Activated CD4-positive, alpha-beta T cell treated with anti-CD3 and anti-CD28 coated beads, Interleukin-2, amount 10 ng/mL, durations not matched to agents 7 days and 5 days (primary cell): ENCODE data around the gene UBL4A. TPM values are rescaled to one million over a fixed set of nuclear protein-coding genes. Genes with fewer than 3 reads are reported as not detected.

Experiments
- CTCF ChIA-PET: fragments of 350-600 bp; sonication (Branson Sonifier 250); formaldehyde crosslinking; loops from one replicate; lab custom pipeline; 2021; ENCODE audit warnings: antibody characterized with exemption; lab: Charles Lee
- POLR2A ChIA-PET: fragments of 350-600 bp; sonication (Branson Sonifier 250); formaldehyde crosslinking; loops from one replicate; lab custom pipeline; 2021; ENCODE audit warnings: antibody characterized with exemption; lab: Charles Lee
- DNase-seq: peaks from one replicate; pipeline ENCODE4 v3.0.0-alpha.2; 2020
- H3K27ac Mint-ChIP-seq: one replicate; pipeline ENCODE4 v1.8.0; 2021; ENCODE audit warnings: mild to moderate bottlenecking, moderate library complexity, mixed read lengths
- H3K27me3 Mint-ChIP-seq: one replicate; pipeline ENCODE4 v1.8.0; 2021; ENCODE audit warnings: mixed read lengths
- H3K36me3 Mint-ChIP-seq: one replicate; pipeline ENCODE4 v1.8.0; 2021; ENCODE audit warnings: low read depth, mixed read lengths
- H3K4me1 Mint-ChIP-seq: one replicate; pipeline ENCODE4 v1.8.0; 2021; ENCODE audit warnings: mixed read lengths
- H3K4me3 Mint-ChIP-seq: one replicate; pipeline ENCODE4 v1.8.0; 2021; ENCODE audit warnings: mild to moderate bottlenecking, moderate library complexity, mixed read lengths
- H3K9me3 Mint-ChIP-seq: one replicate; pipeline ENCODE4 v1.8.0; 2021; ENCODE audit warnings: mixed read lengths
- total RNA-seq, 2 experiments: library from RNA; stranded (reverse); gene quantifications; one replicate each; pipeline ENCODE4 v1.2.3, GENCODE V29; 2021

UBL4A gene
- total RNA-seq, 2 experiments from 2014 or later, result 46.4 to 47.3 TPM

- CTCF ChIA-PET, result interaction anchor here (3.1 kb wide), 1 partner anchor 11 kb away, joined by 10 read pairs; no protein-coding TSS in a partner anchor
- Mint-ChIP-seq H3K4me1 (peaks cover 25% of the 10 kb centered on the region), H3K27me3 (no peaks in the 10 kb centered on the region), H3K9me3 (no peaks in the 10 kb centered on the region), H3K27ac (peak overlapping the region; percentile 94), H3K4me3 (peak overlapping the region; percentile 80), H3K36me3 (peaks cover 6% of the 10 kb centered on the region)
- DNase-seq, result peak; percentile 25
- POLR2A ChIA-PET, result no interaction called here
Observed at GRCh38 chrX:154516656-154517100, 30.3 kb upstream of the UBL4A start.

DNA sequence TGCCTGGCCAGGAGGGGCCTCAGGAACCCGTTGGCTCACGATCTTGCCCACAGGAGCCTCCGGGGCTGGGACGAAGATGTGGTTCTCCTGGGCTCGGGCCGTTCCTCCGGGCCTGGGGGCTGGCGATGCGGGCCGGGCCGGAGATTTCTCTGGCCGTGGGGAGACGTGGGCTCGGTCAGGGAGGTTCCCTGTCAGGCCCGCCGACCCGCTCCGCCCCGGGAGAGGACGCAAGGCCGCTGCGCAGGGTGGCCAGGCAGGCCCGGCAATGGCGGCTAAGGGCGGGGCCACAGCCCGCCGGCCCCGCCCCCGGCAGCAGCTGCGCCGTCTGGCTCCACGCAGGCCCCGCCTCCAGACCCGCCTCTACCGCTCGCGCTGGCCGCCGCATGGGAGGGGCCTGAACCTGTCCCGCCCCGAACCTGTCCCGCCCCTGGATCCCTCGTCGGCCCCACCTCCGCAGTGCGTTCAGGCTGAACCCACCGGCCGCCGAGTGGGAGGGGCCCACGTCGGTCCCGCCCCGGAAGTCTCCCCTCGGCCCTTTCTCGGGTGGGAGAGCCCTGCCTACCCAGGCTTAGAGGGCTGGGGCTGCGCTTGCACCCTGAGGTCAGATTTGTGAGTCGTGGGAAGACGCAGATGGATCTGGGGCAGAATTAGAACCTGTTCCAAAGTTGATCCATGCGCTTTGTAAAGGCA, 29.7 kb upstream of the UBL4A start, which contains the start of gene FAM3A:
Gene FAM3A, minus strand, starts transcription at position 267 of the 690 bp plus-strand sequence. CDS start 460 bp downstream, outside the sequence.
- Mint-ChIP-seq H3K36me3 (peaks cover 7% of the 10 kb centered on the region), H3K9me3 (no peaks in the 10 kb centered on the region), H3K4me3 (peak within 1 kb of the TSS; percentile 80), H3K27ac (peak within 1 kb of the TSS; percentile 94), H3K27me3 (no peaks in the 10 kb centered on the region), H3K4me1 (peaks cover 31% of the 10 kb centered on the region)
- CTCF ChIA-PET, result interaction anchor here (1.3 to 3.1 kb wide), 2 partner anchors 11 to 18 kb away, joined by 4 to 10 read pairs; no protein-coding TSS in a partner anchor
- DNase-seq, result peak; percentile 93
- POLR2A ChIA-PET, result no interaction called here

- peak; percentile 32 for DNase-seq
- Mint-ChIP-seq H3K4me3 (peak overlapping the region; percentile 79), H3K27ac (peak overlapping the region; percentile 84), H3K4me1 (peaks cover 34% of the 10 kb centered on the region), H3K36me3 (peaks cover 12% of the 10 kb centered on the region), H3K9me3 (no peaks in the 10 kb centered on the region), H3K27me3 (no peaks in the 10 kb centered on the region)
- POLR2A ChIA-PET, result no interaction called here
- CTCF ChIA-PET, result interaction anchor here (1.3 to 3.1 kb wide), 2 partner anchors 12 to 17 kb away, joined by 4 to 10 read pairs; no protein-coding TSS in a partner anchor
Observed at GRCh38 chrX:154515090-154515965, 28.9 kb upstream of the UBL4A start.

GRCh38 chrX:154513716-154514115, 27.3 kb upstream of the UBL4A start:
- H3K4me1 Mint-ChIP-seq, result peaks cover 41% of the 10 kb centered on the region
- H3K27me3 Mint-ChIP-seq, result no peaks in the 10 kb centered on the region
- H3K27ac Mint-ChIP-seq, result no peak overlapping the region
- no peak for DNase-seq
- peak overlapping the region; percentile 43 for H3K4me3 Mint-ChIP-seq
- ChIA-PET CTCF (no interaction called here), POLR2A (no interaction called here)
- H3K36me3 Mint-ChIP-seq, result peaks cover 25% of the 10 kb centered on the region
- H3K9me3 Mint-ChIP-seq, result peaks cover 4% of the 10 kb centered on the region

- ChIA-PET CTCF (no interaction called here), POLR2A (interaction anchor here (0.7 kb wide), 1 partner anchor 32 kb away, joined by 3 read pairs; no protein-coding TSS in a partner anchor)
- H3K27ac Mint-ChIP-seq, result no peak overlapping the region
- H3K27me3 Mint-ChIP-seq, result no peaks in the 10 kb centered on the region
- peaks cover 41% of the 10 kb centered on the region for H3K4me1 Mint-ChIP-seq
- peaks cover 28% of the 10 kb centered on the region for H3K36me3 Mint-ChIP-seq
- no peak overlapping the region for H3K4me3 Mint-ChIP-seq
- no peak for DNase-seq
- peaks cover 4% of the 10 kb centered on the region for H3K9me3 Mint-ChIP-seq
Observed at GRCh38 chrX:154512879-154513553, 26.6 kb upstream of the UBL4A start.

GRCh38 chrX:154511761-154512160, 25.3 kb upstream of the UBL4A start:
- Mint-ChIP-seq H3K4me3 (no peak overlapping the region), H3K4me1 (peaks cover 40% of the 10 kb centered on the region), H3K27ac (peak overlapping the region; percentile 90), H3K36me3 (peaks cover 28% of the 10 kb centered on the region), H3K9me3 (peaks cover 4% of the 10 kb centered on the region), H3K27me3 (no peaks in the 10 kb centered on the region)
- DNase-seq, result no peak
- CTCF ChIA-PET, result no interaction called here
- POLR2A ChIA-PET, result no interaction called here

DNA sequence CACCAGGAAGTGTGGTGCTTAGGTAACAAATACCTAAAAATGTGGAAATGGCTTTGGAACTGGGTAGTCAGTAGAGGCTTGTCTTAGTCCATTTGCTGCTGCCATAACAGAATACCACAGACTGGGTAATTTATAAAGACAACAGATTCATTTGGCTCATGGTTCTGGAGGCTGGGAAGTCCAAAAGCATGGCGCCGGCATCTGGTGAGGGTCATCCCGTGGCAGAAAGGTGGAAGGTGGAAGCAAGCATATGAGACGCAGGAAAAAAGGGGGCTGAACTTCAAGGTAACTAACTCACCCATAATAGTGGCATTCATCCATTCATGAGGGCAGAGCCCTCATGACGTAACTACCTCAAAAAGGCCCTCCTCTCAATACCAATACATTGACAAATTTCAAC, 23.0 kb upstream of the UBL4A start:
- Mint-ChIP-seq H3K4me3 (no peak overlapping the region), H3K27me3 (no peaks in the 10 kb centered on the region), H3K36me3 (peaks cover 28% of the 10 kb centered on the region), H3K4me1 (peaks cover 29% of the 10 kb centered on the region), H3K27ac (no peak overlapping the region), H3K9me3 (peaks cover 4% of the 10 kb centered on the region)
- ChIA-PET CTCF (no interaction called here), POLR2A (no interaction called here)
- DNase-seq, result no peak

DNA sequence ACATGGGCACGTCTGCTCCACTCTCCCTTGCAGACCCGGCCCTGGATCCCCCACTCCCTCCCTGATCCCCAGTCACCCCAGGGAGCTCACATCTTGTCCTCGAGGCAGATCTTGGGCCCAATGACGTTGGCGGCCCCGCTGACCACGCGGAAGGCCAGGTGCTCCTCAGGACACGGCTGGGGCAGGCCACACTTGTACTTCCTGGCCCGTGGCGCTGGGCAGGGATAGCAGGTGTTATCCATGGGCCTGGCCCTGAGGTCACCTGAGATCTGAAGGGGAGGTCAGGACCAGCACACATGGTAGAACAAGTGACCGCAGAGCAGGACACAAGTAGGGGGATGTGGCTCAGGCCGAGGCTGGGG, 21.9 kb upstream of the UBL4A start:
- no peak overlapping the region for H3K27ac Mint-ChIP-seq
- H3K27me3 Mint-ChIP-seq, result no peaks in the 10 kb centered on the region
- CTCF ChIA-PET, result no interaction called here
- H3K9me3 Mint-ChIP-seq, result peaks cover 4% of the 10 kb centered on the region
- POLR2A ChIA-PET, result no interaction called here
- H3K36me3 Mint-ChIP-seq, result peaks cover 22% of the 10 kb centered on the region
- no peak for DNase-seq
- H3K4me1 Mint-ChIP-seq, result peaks cover 22% of the 10 kb centered on the region
- H3K4me3 Mint-ChIP-seq, result no peak overlapping the region

GRCh38 chrX:154507673-154508383, 21.4 kb upstream of the UBL4A start:
- Mint-ChIP-seq H3K27me3 (no peaks in the 10 kb centered on the region), H3K9me3 (peaks cover 4% of the 10 kb centered on the region), H3K36me3 (peaks cover 22% of the 10 kb centered on the region), H3K4me1 (peaks cover 22% of the 10 kb centered on the region), H3K4me3 (no peak overlapping the region), H3K27ac (no peak overlapping the region)
- DNase-seq, result no peak
- ChIA-PET CTCF (no interaction called here), POLR2A (no interaction called here)

DNA sequence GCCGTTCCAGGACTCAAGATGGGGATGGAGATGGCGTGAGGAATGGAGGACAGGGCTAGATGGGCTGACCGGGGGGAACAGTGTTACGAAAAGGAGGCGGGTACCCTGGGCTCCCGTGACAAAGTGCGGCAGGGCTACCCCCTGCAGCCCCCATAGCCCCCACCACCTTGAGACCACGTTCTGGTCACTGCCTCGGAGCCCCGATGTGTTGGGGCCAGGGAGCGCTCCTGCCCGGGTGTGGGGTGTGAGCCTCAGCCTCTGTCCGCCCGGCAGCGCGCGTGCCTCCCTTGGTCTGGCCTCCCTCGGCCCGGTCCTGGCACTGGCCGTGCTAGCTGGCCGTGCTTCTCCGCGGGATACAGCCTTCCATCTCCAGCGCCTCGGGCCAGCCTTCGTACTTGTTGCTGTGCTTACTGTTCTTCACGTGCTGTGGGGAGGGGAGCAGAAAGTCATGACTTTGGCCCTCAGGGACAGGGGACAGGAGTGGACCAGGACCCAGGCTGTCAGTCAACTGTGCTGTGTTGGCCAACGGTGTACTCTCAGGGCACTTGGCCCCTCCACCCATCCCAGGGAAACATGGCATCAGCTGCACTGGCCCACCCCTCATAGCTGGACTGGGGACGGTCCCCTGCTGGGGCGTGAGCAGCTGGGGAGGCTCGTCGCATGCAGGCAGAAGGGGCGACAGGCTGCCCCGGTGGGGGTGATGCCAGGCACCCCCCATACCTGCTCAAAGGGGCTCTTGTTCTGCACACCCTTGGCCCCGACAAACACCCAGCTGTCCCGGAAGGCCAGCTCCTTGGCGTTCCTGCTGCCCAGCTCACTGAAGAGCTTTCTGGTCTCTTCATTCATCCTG, 20.3 kb upstream of the UBL4A start:
- POLR2A ChIA-PET, result no interaction called here
- Mint-ChIP-seq H3K4me3 (no peak overlapping the region), H3K36me3 (peaks cover 22% of the 10 kb centered on the region), H3K4me1 (peaks cover 16% of the 10 kb centered on the region), H3K27me3 (no peaks in the 10 kb centered on the region), H3K9me3 (peaks cover 4% of the 10 kb centered on the region), H3K27ac (no peak overlapping the region)
- CTCF ChIA-PET, result no interaction called here
- DNase-seq, result no peak

DNA sequence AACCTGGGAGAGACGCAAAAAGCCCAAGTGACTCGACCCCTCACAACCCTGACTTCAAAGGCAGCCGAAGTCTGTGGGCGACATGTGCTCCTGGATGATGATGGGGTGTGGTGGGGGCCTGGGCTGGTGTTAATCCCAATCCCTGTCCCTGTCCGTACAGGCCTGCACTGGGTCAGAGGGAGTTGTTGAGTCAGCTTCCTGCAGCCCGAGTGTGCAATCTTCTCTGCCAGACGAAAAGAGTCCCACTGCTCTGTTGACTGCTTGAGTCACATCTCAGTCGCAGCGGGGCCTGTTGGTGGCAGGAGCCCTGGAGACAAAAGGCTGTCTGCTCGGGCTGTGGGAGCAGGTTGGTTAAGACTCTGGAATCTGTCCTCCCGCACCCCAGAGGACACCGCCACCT, 19.3 kb upstream of the UBL4A start:
- Mint-ChIP-seq H3K4me3 (no peak overlapping the region), H3K36me3 (peaks cover 17% of the 10 kb centered on the region), H3K9me3 (peaks cover 4% of the 10 kb centered on the region), H3K27ac (no peak overlapping the region), H3K27me3 (no peaks in the 10 kb centered on the region), H3K4me1 (peaks cover 7% of the 10 kb centered on the region)
- POLR2A ChIA-PET, result no interaction called here
- DNase-seq, result no peak
- CTCF ChIA-PET, result no interaction called here
